Mesodermal cell (in vitro differentiated cells): ENCODE data around the gene GYG2.
"Not testable (repeated sequence)": the region's sequence is repeated elsewhere in the genome, so short reads cannot be mapped to it uniquely, and the experiment has no call there.

Experiments
- H3K27ac ChIP-seq: 2 replicates; pipeline ENCODE4 v1.7.0; 2013; ENCODE audit warnings: mild to moderate bottlenecking, low read depth, low read length, moderate library complexity; ENCODE audit not compliant: severe bottlenecking
- H3K36me3 ChIP-seq: 2 replicates; pipeline ENCODE4 v1.7.1; 2013; ENCODE audit warnings: mild to moderate bottlenecking, low read length, moderate library complexity; ENCODE audit not compliant: control insufficient read depth, insufficient read depth
- H3K4me1 ChIP-seq: one replicate; pipeline ENCODE4 v1.7.1; 2013; ENCODE audit warnings: mild to moderate bottlenecking, low read length; ENCODE audit not compliant: insufficient read depth, control insufficient read depth, poor library complexity, severe bottlenecking
- H3K4me3 ChIP-seq: 2 replicates; pipeline ENCODE4 v1.7.0; 2013; ENCODE audit warnings: low read length, control low read depth, mild to moderate bottlenecking; ENCODE audit not compliant: insufficient read depth, poor library complexity, severe bottlenecking; ENCODE audit errors: extremely low read depth
- H3K9me3 ChIP-seq: 2 replicates; pipeline ENCODE4 v1.7.1; 2013; ENCODE audit warnings: mild to moderate bottlenecking, low read length, moderate library complexity; ENCODE audit not compliant: control insufficient read depth
- WGBS, 2 experiments: methylation state at CpG; one replicate each; pipeline ENCODE4 v1.1.5; 2013; ENCODE audit warnings: missing lambda C conversion rate in 2 of 2; ENCODE audit not compliant: insufficient coverage in 2 of 2; 5-methylcytosine and 5-hydroxymethylcytosine counted together

The GYG2 gene

GRCh38 chrX:2794336-2794735 lies 34.4 kb upstream of the GYG2 start:
- WGBS, 2 experiments = 97 to 100% methylated on average over 6 to 9 of the region's 19 CpGs
- no peaks in the 10 kb centered on the region for H3K36me3 ChIP-seq
- H3K27ac ChIP-seq = no peak overlapping the region
- H3K4me3 ChIP-seq = no peak overlapping the region
- H3K4me1 ChIP-seq = no peaks in the 10 kb centered on the region
- no peaks in the 10 kb centered on the region for H3K9me3 ChIP-seq

GRCh38 chrX:2796808-2797207 lies 31.9 kb upstream of the GYG2 start:
- H3K4me1 ChIP-seq, H3K9me3 ChIP-seq, H3K4me3 ChIP-seq, H3K27ac ChIP-seq, H3K36me3 ChIP-seq: not testable (repeated sequence)
- 87 to 100% methylated on average over 4 to 7 of the region's 15 CpGs for WGBS, 2 experiments

- H3K36me3 ChIP-seq = no peaks in the 10 kb centered on the region
- WGBS, 2 experiments = 40 to 80% methylated on average over 1 of the region's 4 CpGs
- H3K4me3 ChIP-seq = no peak overlapping the region
- H3K9me3 ChIP-seq = no peaks in the 10 kb centered on the region
- H3K27ac ChIP-seq = no peak overlapping the region
- no peaks in the 10 kb centered on the region for H3K4me1 ChIP-seq
Measured at GRCh38 chrX:2799369-2799768, 29.4 kb upstream of the GYG2 start.

- not testable (repeated sequence) for H3K36me3 ChIP-seq, H3K27ac ChIP-seq, H3K9me3 ChIP-seq, H3K4me1 ChIP-seq, H3K4me3 ChIP-seq
- no CpG with 5 or more reads among the region's 5 CpGs for whole genome bisulfite sequencing, 2 experiments
Measured at GRCh38 chrX:2799980-2800379, 28.8 kb upstream of the GYG2 start.

GRCh38 chrX:2801223-2801622 lies 27.5 kb upstream of the GYG2 start:
- peaks cover 3% of the 10 kb centered on the region for H3K4me1 ChIP-seq
- no peak overlapping the region for H3K4me3 ChIP-seq
- H3K36me3 ChIP-seq = no peaks in the 10 kb centered on the region
- no peak overlapping the region for H3K27ac ChIP-seq
- H3K9me3 ChIP-seq = no peaks in the 10 kb centered on the region
- WGBS, 2 experiments = 86 to 100% methylated on average over 1 of the region's 4 CpGs

- not testable (repeated sequence) for H3K9me3 ChIP-seq, H3K4me1 ChIP-seq, H3K4me3 ChIP-seq, H3K27ac ChIP-seq, H3K36me3 ChIP-seq
- 100% methylated on average over 1 of the region's 18 CpGs; no CpG with 5 or more reads in 1 of the 2 experiments for WGBS, 2 experiments
Measured at GRCh38 chrX:2802376-2803090, 26.2 kb upstream of the GYG2 start.

- WGBS, 2 experiments = 76 to 94% methylated on average over 3 to 4 of the region's 8 CpGs
- H3K9me3 ChIP-seq = not testable (repeated sequence)
Measured at GRCh38 chrX:2803486-2803885, 25.2 kb upstream of the GYG2 start.

GRCh38 chrX:2804106-2804843 lies 24.5 kb upstream of the GYG2 start:
- H3K4me3 ChIP-seq, H3K36me3 ChIP-seq, H3K4me1 ChIP-seq, H3K9me3 ChIP-seq: not testable (repeated sequence)
- WGBS, 2 experiments = 17 to 40% methylated on average over 1 of the region's 18 CpGs
- peak overlapping the region; percentile 64 for H3K27ac ChIP-seq

More at GRCh38 chrX:2803486-2803885, 25.2 kb upstream of the GYG2 start:
- not testable (repeated sequence) for H3K4me3 ChIP-seq, H3K27ac ChIP-seq, H3K4me1 ChIP-seq, H3K36me3 ChIP-seq

- WGBS, 2 experiments = 16 to 20% methylated on average over 4 to 10 of the region's 20 CpGs
Measured at GRCh38 chrX:2804858-2805257, 23.9 kb upstream of the GYG2 start.

GRCh38 chrX:2811271-2811670 lies 17.5 kb upstream of the GYG2 start:
- no peaks in the 10 kb centered on the region for H3K36me3 ChIP-seq
- WGBS, 2 experiments = 91 to 100% methylated on average over 2 to 4 of the region's 5 CpGs
- no peak overlapping the region for H3K4me3 ChIP-seq
- no peak overlapping the region for H3K27ac ChIP-seq
- no peaks in the 10 kb centered on the region for H3K9me3 ChIP-seq
- H3K4me1 ChIP-seq = no peaks in the 10 kb centered on the region

More at GRCh38 chrX:2804858-2805257, 23.9 kb upstream of the GYG2 start:
- not testable (repeated sequence) for H3K4me1 ChIP-seq, H3K36me3 ChIP-seq, H3K9me3 ChIP-seq, H3K4me3 ChIP-seq
- peak overlapping the region; percentile 64 for H3K27ac ChIP-seq
